Spinal cord (tissue), 10 donors: Measurements from ENCODE around the gene TMEM175. TPM values are rescaled to one million over a fixed set of nuclear protein-coding genes. Genes with fewer than 3 reads are reported as not detected.

Experiments used
- DNase-seq, 6 donors: peaks; one replicate each; pipeline versions ENCODE4 v3.0.0 to v3.0.0-alpha.2; 2013 to 2015; ENCODE audit warnings: low spot score in 6 of 6, low read depth in 4 of 6
- H3K27ac ChIP-seq: one replicate; pipeline ENCODE4 v1.5.1; 2013; ENCODE audit warnings: low read depth, low read length, control low read depth
- H3K27me3 ChIP-seq: one replicate; pipeline ENCODE4 v1.6.1; 2013; ENCODE audit warnings: low read length; ENCODE audit not compliant: control insufficient read depth, insufficient read depth
- H3K36me3 ChIP-seq: one replicate; pipeline ENCODE4 v1.6.1; 2013; ENCODE audit warnings: low read length; ENCODE audit not compliant: control insufficient read depth, insufficient read depth
- H3K4me1 ChIP-seq: one replicate; pipeline ENCODE4 v1.6.1; 2013; ENCODE audit warnings: low read length; ENCODE audit not compliant: control insufficient read depth, insufficient read depth
- H3K4me3 ChIP-seq: one replicate; pipeline ENCODE4 v1.5.1; 2013; ENCODE audit warnings: low read depth, low read length, control low read depth
- H3K9me3 ChIP-seq: one replicate; pipeline ENCODE4 v1.6.1; 2013; ENCODE audit warnings: low read length; ENCODE audit not compliant: control insufficient read depth, insufficient read depth
- WGBS: methylation state at CpG from one replicate; pipeline ENCODE4 v1.1.5; 2013; ENCODE audit warnings: missing lambda C conversion rate; ENCODE audit not compliant: insufficient coverage; 5-methylcytosine and 5-hydroxymethylcytosine counted together
- polyA plus RNA-seq, 2 donors: library from polyadenylated mRNA; unstranded; fragments of 120-200 nt; gene quantifications; one replicate each; pipeline ENCODE4 v1.2.1, GENCODE V29; 2013; ENCODE audit not compliant: insufficient read length in 2 of 2
- total RNA-seq, 2 donors: library from RNA; depleted of rRNA in 1 of 2; stranded (reverse); fragments of 120-200 nt in 1 of 2; fragments of >200 nt in 1 of 2; gene quantifications; one replicate each; pipeline versions ENCODE4 v1.2.3 to v1.2.4, GENCODE V29; 2013 to 2014
- donor health status: healthy.

The TMEM175 gene
- total and polyA plus RNA-seq, 4 donors = 27.1 to 78.7 (median 51.4) TPM

DNA sequence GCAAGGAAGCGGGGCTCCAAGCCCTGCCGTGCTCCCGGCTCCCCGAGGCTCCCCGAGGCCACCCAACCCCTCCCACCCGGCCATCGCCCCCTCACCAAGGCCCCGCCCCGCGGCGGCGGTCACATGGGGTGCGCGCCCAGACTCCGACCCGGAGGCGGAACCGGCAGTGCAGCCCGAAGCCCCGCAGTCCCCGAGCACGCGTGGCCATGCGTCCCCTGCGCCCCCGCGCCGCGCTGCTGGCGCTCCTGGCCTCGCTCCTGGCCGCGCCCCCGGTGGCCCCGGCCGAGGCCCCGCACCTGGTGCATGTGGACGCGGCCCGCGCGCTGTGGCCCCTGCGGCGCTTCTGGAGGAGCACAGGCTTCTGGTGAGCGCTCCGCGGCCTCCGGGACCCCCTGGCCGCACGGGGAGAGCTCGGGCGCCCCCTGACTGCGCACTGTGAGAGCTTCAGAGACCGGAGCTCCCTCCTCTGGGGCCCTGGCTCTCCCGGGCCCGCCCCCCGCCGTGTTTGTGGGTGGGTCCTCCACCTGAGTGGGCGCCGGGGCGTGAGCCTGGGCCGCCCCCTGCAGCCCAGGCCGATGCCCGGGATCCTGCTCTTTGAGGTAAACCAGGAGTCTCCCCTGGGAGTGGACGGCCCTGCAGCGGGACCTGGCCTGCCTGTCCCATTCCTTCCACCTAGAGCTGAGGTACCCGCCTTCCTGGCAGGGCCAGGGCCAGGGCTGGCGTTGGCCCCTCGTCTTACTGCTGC lies 54.8 kb downstream of the TMEM175 start, which contains the start of gene IDUA:
Gene IDUA (plus strand): TSS at position 166 of the 745 bp plus-strand sequence. CDS start 41 bp downstream, at position 207.
- H3K36me3 ChIP-seq = peaks cover 60% of the 10 kb centered on the region
- H3K27me3 ChIP-seq = no peaks in the 10 kb centered on the region
- peaks cover 34% of the 10 kb centered on the region for H3K4me1 ChIP-seq
- peak in 4 of 6 donors; percentile 52 to 92 (median 78) for DNase-seq
- H3K27ac ChIP-seq = peak within 1 kb of the TSS; percentile 61
- no peaks in the 10 kb centered on the region for H3K9me3 ChIP-seq
- H3K4me3 ChIP-seq = peak within 1 kb of the TSS; percentile 69
- 2% methylated on average over 69 of the region's 69 CpGs for WGBS

DNA sequence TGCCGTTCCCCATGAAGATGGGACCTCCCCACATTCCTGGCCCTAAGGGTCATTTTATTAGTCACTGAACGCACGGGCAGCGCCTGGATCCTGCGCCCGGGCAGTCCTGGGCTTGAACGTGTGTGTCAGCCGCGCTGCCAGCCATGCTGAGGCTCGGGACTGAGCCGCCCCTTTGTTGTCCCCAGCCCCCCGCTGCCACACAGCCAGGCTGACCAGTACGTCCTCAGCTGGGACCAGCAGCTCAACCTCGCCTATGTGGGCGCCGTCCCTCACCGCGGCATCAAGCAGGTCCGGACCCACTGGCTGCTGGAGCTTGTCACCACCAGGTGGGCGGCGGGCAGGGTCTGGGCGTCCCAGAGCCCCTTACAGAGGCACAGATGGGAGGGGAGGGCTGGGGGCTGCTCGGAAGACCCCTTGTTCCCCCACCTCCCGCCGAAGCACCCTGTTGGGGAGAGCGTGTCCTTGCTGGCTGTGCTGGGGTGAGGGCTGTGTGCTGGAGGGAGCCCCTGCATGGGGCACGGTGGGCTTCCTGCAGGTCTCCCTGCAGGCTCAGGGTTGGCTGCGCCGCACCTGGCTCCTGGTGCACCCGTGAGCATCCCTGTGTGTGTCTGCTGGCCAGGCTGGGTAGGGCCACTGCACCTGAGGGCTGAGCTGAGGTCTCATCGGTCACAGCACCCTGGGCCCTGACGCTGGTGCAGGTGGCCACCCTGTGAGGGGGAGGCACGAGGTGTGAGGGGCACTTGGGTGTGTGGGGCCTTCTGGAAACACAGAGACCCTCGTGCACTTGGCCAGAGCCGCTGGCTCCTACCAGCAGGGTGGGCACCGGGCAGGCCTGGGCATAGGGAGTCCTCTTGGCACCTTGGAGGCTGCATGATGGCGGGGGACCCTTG lies 55.6 kb downstream of the TMEM175 start:
- peak overlapping the region; percentile 21 for H3K4me3 ChIP-seq
- no peak overlapping the region for H3K27ac ChIP-seq
- no peaks in the 10 kb centered on the region for H3K9me3 ChIP-seq
- no peak for DNase-seq
- peaks cover 36% of the 10 kb centered on the region for H3K4me1 ChIP-seq
- peaks cover 60% of the 10 kb centered on the region for H3K36me3 ChIP-seq
- H3K27me3 ChIP-seq = no peaks in the 10 kb centered on the region
- 79% methylated on average over 37 of the region's 37 CpGs for WGBS

DNA sequence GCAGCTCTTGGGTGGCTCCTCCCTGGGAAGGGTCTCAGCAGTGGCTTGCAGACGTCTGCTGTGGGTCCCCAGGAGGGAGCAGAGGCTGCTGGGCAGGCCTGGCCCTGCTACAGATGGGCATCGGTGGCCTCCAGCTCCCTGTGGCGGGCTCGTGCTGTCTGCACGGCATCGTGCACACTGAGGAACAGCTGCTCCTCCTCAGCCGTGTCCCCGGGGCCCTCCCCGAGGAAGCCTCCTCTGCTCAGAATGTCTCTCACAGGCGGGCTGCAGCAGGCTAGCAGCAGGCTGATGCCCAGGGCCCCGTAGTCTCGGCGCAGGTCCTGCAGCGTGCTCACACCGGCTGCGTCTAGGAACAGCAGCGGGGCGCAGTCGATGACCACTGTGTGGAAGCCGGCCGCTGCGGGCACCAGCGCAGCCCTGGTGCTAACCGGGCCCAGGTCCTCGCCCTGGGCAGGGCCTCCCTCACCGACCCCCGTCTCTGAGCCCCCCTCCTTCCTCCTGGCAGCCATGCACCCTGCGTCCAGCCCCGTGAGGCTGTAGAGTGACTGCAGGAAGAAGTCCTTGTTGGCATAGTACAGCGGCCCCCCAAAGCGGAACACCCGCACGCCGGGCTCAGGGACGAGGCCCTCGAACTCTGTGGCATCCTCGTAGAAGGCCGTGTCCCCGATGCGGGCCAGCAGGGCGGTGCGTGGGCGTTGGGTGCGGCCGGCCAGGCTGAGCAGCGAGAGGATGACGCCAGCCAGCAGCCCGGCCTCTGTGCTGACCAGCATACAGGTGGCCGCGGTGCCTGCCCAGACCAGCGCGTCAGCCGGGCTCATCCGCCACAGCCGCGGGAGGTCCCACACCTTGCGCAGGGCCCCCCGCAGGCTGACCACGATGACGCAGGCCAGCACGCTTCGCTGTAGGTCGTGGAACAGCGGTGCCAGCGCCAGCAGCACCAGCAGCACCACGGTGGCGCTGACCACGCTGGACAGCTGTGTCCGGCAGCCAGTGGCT lies 56.8 kb downstream of the TMEM175 start:
- Histone ChIP-seq H3K9me3 (no peaks in the 10 kb centered on the region), H3K27me3 (no peaks in the 10 kb centered on the region), H3K27ac (no peak overlapping the region), H3K36me3 (peaks cover 68% of the 10 kb centered on the region), H3K4me3 (no peak overlapping the region), H3K4me1 (peaks cover 37% of the 10 kb centered on the region)
- no peak for DNase-seq
- 91% methylated on average over 67 of the region's 69 CpGs for WGBS

- 94% methylated on average over 58 of the region's 58 CpGs for WGBS
- DNase-seq = no peak
- Histone ChIP-seq H3K27me3 (no peaks in the 10 kb centered on the region), H3K9me3 (no peaks in the 10 kb centered on the region), H3K4me3 (no peak overlapping the region), H3K27ac (no peak overlapping the region), H3K4me1 (peaks cover 36% of the 10 kb centered on the region), H3K36me3 (peaks cover 68% of the 10 kb centered on the region)
Observed at GRCh38 chr4:989722-990471, 57.6 kb downstream of the TMEM175 start.

GRCh38 chr4:990746-991367 lies 58.6 kb downstream of the TMEM175 start:
- no peak overlapping the region for H3K27ac ChIP-seq
- no peak for DNase-seq
- no peaks in the 10 kb centered on the region for H3K27me3 ChIP-seq
- H3K4me1 ChIP-seq = peaks cover 30% of the 10 kb centered on the region
- no peak overlapping the region for H3K4me3 ChIP-seq
- peaks cover 70% of the 10 kb centered on the region for H3K36me3 ChIP-seq
- no peaks in the 10 kb centered on the region for H3K9me3 ChIP-seq
- 93% methylated on average over 26 of the region's 26 CpGs for WGBS

DNA sequence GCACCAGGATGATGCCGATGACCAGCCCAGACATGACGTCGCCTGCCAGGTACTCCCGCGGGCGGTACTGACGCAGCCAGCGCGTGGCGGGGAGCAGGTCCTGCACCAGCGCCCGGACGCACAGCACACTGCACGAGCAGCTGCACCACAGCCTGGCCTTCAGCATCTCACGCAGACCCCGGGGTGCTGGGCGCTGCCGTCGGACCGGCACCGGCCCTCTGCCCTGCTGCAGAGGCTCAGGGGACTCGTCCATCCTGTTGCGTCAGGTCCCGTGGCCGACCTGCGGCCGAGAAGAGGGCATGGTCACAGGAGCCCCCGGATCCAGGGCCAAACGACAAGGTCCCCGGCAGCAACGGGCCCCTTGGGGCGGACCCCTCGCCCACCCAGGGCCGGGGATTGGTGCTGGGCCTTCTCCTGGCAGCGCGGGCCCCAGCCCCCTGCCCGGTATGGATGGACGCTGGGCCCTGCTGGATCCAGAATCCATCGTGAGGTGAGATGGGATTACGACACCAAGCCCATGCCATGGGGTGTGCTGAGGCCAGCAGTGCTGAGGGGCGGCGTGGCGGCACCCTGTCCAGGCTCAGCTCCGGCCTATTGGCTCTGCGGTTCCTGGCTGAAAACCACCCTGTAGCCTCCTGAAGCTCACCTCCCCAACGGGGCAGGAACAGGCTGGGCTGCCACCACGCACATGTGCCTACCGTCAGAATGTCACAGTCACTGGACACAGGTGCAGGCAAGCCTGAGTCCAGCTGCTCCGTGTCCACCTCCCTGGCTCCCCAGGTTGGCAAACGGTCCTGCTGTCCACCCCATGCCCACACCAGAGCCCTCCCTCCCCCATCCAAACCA lies 59.4 kb downstream of the TMEM175 start:
- no peaks in the 10 kb centered on the region for H3K9me3 ChIP-seq
- no peak overlapping the region for H3K4me3 ChIP-seq
- 92% methylated on average over 49 of the region's 50 CpGs for WGBS

DNA sequence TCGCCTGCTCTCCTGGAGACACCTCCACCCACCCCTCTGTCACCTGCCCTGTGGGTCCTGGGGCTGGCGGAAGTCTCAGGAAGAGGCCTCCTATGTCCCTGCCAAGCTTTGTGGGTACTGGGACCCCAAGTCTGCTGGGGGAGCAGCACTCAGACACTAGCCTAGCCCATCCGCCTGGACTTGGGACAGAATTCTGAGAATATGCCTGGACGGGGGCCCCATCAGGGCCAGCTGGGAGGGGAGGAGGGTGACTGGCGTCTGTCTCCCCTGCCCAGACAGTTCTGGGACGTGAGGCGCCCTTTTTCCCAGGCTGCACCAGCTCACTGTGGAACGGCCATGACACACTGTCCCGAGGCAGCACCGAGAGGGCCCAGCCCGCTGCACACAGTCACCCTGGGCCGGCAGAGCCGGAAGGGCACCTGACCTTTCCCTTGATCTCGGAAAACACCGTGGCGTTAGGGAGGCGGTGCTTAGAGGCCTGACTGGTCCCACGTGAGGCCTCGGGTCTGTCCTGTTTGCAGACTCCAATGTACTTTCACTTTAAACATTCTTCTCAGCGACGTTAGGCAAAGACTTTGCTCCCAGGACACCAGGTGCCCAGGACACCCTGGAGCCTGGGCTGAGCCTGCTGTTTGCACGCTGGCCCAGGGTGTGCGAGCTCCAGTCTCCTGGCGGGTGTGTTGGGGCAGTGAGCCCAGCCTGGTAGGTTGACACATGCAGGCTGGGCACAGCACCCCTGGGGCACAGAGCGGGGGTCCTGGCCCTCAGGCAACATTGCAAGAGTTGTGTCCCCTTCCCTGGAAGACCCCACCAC lies 60.2 kb downstream of the TMEM175 start:
- H3K27ac ChIP-seq = no peak overlapping the region
- H3K27me3 ChIP-seq = no peaks in the 10 kb centered on the region
- no peak for DNase-seq
- WGBS = 70% methylated on average over 24 of the region's 25 CpGs
- peaks cover 28% of the 10 kb centered on the region for H3K4me1 ChIP-seq
- H3K36me3 ChIP-seq = peaks cover 70% of the 10 kb centered on the region
- no peaks in the 10 kb centered on the region for H3K9me3 ChIP-seq
- H3K4me3 ChIP-seq = no peak overlapping the region

More for the DNA sequence above, 59.4 kb downstream of the TMEM175 start:
- no peak for DNase-seq
- peaks cover 70% of the 10 kb centered on the region for H3K36me3 ChIP-seq
- H3K27me3 ChIP-seq = no peaks in the 10 kb centered on the region
- peaks cover 27% of the 10 kb centered on the region for H3K4me1 ChIP-seq
- H3K27ac ChIP-seq = no peak overlapping the region
